ENCODE data around the gene HEATR9. TPM values are rescaled to one million over a fixed set of nuclear protein-coding genes. Genes with fewer than 3 reads are reported as not detected.
"Not testable (repeated sequence)": the region's sequence is repeated elsewhere in the genome, so short reads cannot be mapped to it uniquely, and the experiment has no call there.

Gene HEATR9
- total RNA-seq, 1 experiment from 2014 or later, result not detected

DNA sequence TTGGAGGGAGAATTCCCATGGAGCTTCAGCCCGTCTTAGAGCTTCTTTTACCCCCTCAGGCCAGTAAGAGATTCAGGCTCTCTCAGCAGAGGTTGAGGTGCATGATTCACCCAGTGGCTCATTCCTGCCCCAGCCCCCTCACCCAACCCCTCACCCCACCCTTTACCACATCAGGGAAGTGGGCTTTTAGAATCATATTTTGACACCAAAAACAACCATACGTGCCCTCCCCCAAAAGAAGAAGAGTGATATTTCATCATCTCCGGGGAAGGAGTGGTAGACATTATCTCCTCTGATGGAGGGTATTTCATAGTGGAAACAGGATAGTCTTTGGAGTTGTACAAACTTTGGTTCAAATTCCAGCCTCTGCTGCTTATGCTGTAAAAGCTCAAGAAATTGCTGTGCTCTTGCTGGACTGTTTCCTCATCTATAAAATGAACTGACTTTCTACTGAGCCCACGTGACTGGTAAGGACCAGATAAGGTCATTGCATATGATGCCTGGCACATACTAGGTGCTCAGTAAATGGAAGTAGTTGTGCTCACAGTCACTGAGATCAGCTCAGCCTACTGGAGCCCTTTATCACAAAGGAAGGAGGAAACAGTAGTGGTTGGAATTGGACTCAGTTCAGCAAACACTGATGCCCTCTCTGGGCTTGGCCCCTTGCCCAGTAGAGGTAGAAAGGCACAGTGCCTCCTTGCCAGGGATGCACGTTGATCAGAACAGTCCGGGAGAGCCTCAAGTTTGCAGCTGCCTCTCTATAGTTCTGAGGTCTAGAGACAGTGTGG lies 29.8 kb upstream of the HEATR9 start:
- no peaks in the 10 kb centered on the region for H3K9me3 ChIP-seq
- no peak overlapping the region for H3K27ac Mint-ChIP-seq (ENCODE audit: unreplicated experiment)
- BruUV-seq (replicated peaks), result no TSS peak
- no peaks in the 10 kb centered on the region for H3K27me3 ChIP-seq (replicated peaks; ENCODE audit: control insufficient read depth, insufficient read depth, low read length)
- TF ChIP-seq, protein P1, sequence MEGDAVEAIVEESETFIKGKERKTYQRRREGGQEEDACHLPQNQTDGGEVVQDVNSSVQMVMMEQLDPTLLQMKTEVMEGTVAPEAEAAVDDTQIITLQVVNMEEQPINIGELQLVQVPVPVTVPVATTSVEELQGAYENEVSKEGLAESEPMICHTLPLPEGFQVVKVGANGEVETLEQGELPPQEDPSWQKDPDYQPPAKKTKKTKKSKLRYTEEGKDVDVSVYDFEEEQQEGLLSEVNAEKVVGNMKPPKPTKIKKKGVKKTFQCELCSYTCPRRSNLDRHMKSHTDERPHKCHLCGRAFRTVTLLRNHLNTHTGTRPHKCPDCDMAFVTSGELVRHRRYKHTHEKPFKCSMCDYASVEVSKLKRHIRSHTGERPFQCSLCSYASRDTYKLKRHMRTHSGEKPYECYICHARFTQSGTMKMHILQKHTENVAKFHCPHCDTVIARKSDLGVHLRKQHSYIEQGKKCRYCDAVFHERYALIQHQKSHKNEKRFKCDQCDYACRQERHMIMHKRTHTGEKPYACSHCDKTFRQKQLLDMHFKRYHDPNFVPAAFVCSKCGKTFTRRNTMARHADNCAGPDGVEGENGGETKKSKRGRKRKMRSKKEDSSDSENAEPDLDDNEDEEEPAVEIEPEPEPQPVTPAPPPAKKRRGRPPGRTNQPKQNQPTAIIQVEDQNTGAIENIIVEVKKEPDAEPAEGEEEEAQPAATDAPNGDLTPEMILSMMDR (IDR thresholded peaks at IDR 0.05; ENCODE audit: insufficient read depth in 1 of 2, low read depth in 1 of 2, low read length in 1 of 2, severe bottlenecking in 1 of 2, unreplicated experiment in 1 of 2), result no peak
- intact Hi-C loops (cut with micrococcal nuclease; ENCODE audit: unreplicated experiment), result no loop called here
- H3K9me3 Mint-ChIP-seq (ENCODE audit: unreplicated experiment), result no peaks in the 10 kb centered on the region
- no peaks in the 10 kb centered on the region for H3K36me3 ChIP-seq (ENCODE audit: control insufficient read depth, insufficient read depth, low read length)
- CTCF ChIA-PET, result interaction anchor here (0.9 kb wide), 1 partner anchor 134 kb away, joined by 3 read pairs; no protein-coding TSS in a partner anchor
- no peak overlapping the region for H3K4me3 ChIP-seq (ENCODE audit: low read depth, low read length)
- POLR2A ChIA-PET, result no interaction called here
- no peaks in the 10 kb centered on the region for H3K27me3 Mint-ChIP-seq (ENCODE audit: insufficient read depth, unreplicated experiment)
- no peak overlapping the region for H3K4me3 Mint-ChIP-seq (ENCODE audit: unreplicated experiment)
- H3K4me1 Mint-ChIP-seq (ENCODE audit: low read depth, unreplicated experiment), result peaks cover 28% of the 10 kb centered on the region
- H3K36me3 Mint-ChIP-seq (ENCODE audit: insufficient read depth, unreplicated experiment), result no peaks in the 10 kb centered on the region
- peaks cover 21% of the 10 kb centered on the region for H3K4me1 ChIP-seq
- DNase-seq, result no peak

- DNase-seq; H3K27me3 Mint-ChIP-seq (ENCODE audit: insufficient read depth, unreplicated experiment); H3K4me3 ChIP-seq (ENCODE audit: low read depth, low read length); BruUV-seq (replicated peaks); H3K36me3 ChIP-seq (ENCODE audit: control insufficient read depth, insufficient read depth, low read length); H3K9me3 Mint-ChIP-seq (ENCODE audit: unreplicated experiment); intact Hi-C loops (cut with micrococcal nuclease; ENCODE audit: unreplicated experiment); POLR2A ChIA-PET; H3K27me3 ChIP-seq (replicated peaks; ENCODE audit: control insufficient read depth, insufficient read depth, low read length); H3K36me3 Mint-ChIP-seq (ENCODE audit: insufficient read depth, unreplicated experiment); H3K27ac Mint-ChIP-seq (ENCODE audit: unreplicated experiment); H3K4me3 Mint-ChIP-seq (ENCODE audit: unreplicated experiment); CTCF ChIA-PET; H3K9me3 ChIP-seq: not testable (repeated sequence)
- H3K4me1 Mint-ChIP-seq (ENCODE audit: low read depth, unreplicated experiment), result peaks cover 22% of the 10 kb centered on the region
- H3K4me1 ChIP-seq, result peaks cover 14% of the 10 kb centered on the region
Observed at GRCh38 chr17:35897772-35898171, 29.1 kb upstream of the HEATR9 start.

DNA sequence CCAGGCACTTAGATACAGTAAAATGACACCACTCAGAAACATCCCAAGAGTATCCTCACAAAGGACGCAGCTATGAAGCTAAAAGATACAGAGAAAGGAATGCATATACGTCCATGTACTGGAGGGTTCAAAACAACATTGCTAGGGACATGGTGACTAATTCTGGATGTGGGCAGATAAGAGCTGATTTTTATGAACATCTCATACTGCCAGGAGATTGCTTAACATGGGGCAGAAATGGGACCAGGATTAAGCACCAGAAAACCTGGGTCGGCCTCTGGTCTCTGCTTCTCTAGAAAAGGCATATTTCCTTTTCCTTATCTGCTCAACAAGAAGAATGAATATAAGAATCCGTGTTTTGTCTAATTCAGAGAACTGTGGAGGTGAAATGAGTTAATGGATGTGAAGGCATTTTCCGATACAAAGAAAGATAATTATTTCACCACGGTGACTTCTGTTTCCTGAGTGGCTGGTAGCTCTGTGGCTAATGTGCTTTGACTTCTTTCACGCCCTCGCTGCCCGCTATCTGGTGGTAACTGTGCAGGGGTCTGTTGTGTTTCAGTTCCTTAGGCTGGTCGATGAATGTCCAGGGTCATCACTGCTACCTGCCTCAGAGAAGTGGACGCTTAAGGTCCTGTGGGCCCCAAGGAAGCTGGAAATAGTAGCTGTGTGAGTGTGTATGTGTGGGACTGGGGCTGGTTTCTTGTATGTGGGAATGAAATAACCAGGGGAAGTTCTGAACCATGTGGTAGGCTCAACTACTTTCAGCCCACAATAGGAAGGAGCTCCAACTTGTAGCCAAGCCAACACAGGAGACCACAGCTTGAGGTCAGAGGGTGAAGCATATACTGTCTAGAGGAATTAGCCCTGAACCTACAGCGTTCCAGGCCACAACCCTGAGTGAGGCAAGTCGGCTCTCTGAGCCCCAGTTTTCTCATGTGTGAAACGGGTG lies 27.2 kb upstream of the HEATR9 start:
- Histone ChIP-seq H3K4me3 (ENCODE audit: low read depth, low read length) (no peak overlapping the region), H3K9me3 (no peaks in the 10 kb centered on the region), H3K27me3 (replicated peaks; ENCODE audit: control insufficient read depth, insufficient read depth, low read length) (no peaks in the 10 kb centered on the region), H3K4me1 (peaks cover 7% of the 10 kb centered on the region; the same call in 1 of the 2 replicates), H3K36me3 (ENCODE audit: control insufficient read depth, insufficient read depth, low read length) (no peaks in the 10 kb centered on the region)
- TF ChIP-seq, protein P1 (IDR thresholded peaks at IDR 0.05; ENCODE audit: insufficient read depth in 1 of 2, low read depth in 1 of 2, low read length in 1 of 2, severe bottlenecking in 1 of 2, unreplicated experiment in 1 of 2), result no peak
- intact Hi-C loops (cut with micrococcal nuclease; ENCODE audit: unreplicated experiment), result no loop called here
- Mint-ChIP-seq H3K9me3 (ENCODE audit: unreplicated experiment) (no peaks in the 10 kb centered on the region), H3K36me3 (ENCODE audit: insufficient read depth, unreplicated experiment) (no peaks in the 10 kb centered on the region), H3K4me3 (ENCODE audit: unreplicated experiment) (no peak overlapping the region), H3K27ac (ENCODE audit: unreplicated experiment) (no peak overlapping the region), H3K4me1 (ENCODE audit: low read depth, unreplicated experiment) (peaks cover 13% of the 10 kb centered on the region), H3K27me3 (ENCODE audit: insufficient read depth, unreplicated experiment) (no peaks in the 10 kb centered on the region)
- ChIA-PET POLR2A (no interaction called here), CTCF (no interaction called here)
- BruUV-seq (replicated peaks), result no TSS peak
- no peak for DNase-seq

Measured in Caco-2 (cell line).